HCT116 (cell line): ENCODE measurements around the gene VRK3. TPM values are rescaled to one million over a fixed set of nuclear protein-coding genes. Genes with fewer than 3 reads are reported as not detected.

Experiments
- ATAC-seq: fragments of 200-7000 bp; cut with Tn5 transposase; 2 replicates; pipeline ENCODE4 v1.9.1; 2020; ENCODE audit warnings: mild to moderate bottlenecking, moderate library complexity
- BruUV-seq: library from RNA; stranded (reverse); fragments of 400-500 nt; replicated peaks from 2 replicates; lab custom pipeline; 2021; lab: Mats Ljungman, UMichigan
- CTCF ChIA-PET: fragments of 300-600 bp; sonication (Branson Sonifier 250); formaldehyde crosslinking; loops from one replicate; lab custom pipeline; 2021; ENCODE audit warnings: antibody characterized with exemption; lab: Charles Lee
- POLR2A ChIA-PET: fragments of 300-600, 350-600 bp; sonication (Branson Sonifier 250); formaldehyde crosslinking; loops from one replicate; lab custom pipeline; 2021; ENCODE audit warnings: antibody characterized with exemption; lab: Charles Lee
- RAD21 ChIA-PET, 2 experiments: fragments of 300-600 bp; sonication (Branson Sonifier 250); formaldehyde crosslinking; loops; one replicate each; lab custom pipeline; 2023; ENCODE audit warnings: low total read pairs in 2 of 2; ENCODE audit not compliant: uncharacterized antibody in 2 of 2, unreplicated experiment in 2 of 2, low non-redundant PET in 1 of 2; lab: Charles Lee
- DNase-seq: peaks from one replicate; pipeline ENCODE4 v3.0.0-alpha.2; 2010; ENCODE audit warnings: low read depth, low spot score
- H2AFZ ChIP-seq: fragments of 200-600 bp; shearing (Covaris generic), sonication (generic); 2 replicates; pipeline ENCODE4 v1.6.1; 2017; ENCODE audit warnings: low read depth, mixed run types, mixed read lengths, antibody characterized with exemption, low read length; ENCODE audit not compliant: poor library complexity, severe bottlenecking
- H3K27ac ChIP-seq: 2 replicates; pipeline ENCODE4 v1.5.1; 2012; ENCODE audit warnings: low read depth, low read length
- H3K27me3 ChIP-seq: fragments of 200-600 bp; sonication (generic); 2 replicates; pipeline ENCODE4 v1.6.1; 2016; ENCODE audit warnings: mixed run types, low read length, mixed read lengths; ENCODE audit not compliant: insufficient read depth
- H3K36me3 ChIP-seq, 2 experiments: fragments of 200-500 bp in 1 of 2; fragments of 200-600 bp in 1 of 2; sonication (Bioruptor generic) in 1 of 2; sonication (generic) in 1 of 2; 2 replicates each; pipeline versions ENCODE4 v1.5.1 to v1.6.1; 2014 to 2016; ENCODE audit warnings: low read length in 2 of 2, inconsistent platforms in 1 of 2, mixed read lengths in 1 of 2, mixed run types in 1 of 2; ENCODE audit not compliant: insufficient read depth in 2 of 2, control insufficient read depth in 1 of 2
- H3K4me1 ChIP-seq, 2 experiments: fragments of 200-600 bp in 1 of 2; sonication (generic) in 1 of 2; 2 replicates each; pipeline versions ENCODE4 v1.5.1 to v1.6.1; 2012 to 2017; ENCODE audit warnings: low read length in 2 of 2, inconsistent platforms in 1 of 2, mild to moderate bottlenecking in 1 of 2, mixed read lengths in 1 of 2, mixed run types in 1 of 2, moderate library complexity in 1 of 2; ENCODE audit not compliant: insufficient read depth in 2 of 2, control insufficient read depth in 1 of 2
- H3K4me2 ChIP-seq: fragments of 200-600 bp; sonication (generic); 2 replicates; pipeline ENCODE4 v1.6.1; 2017; ENCODE audit warnings: mixed run types, low read length, mixed read lengths
- H3K4me3 ChIP-seq, 2 experiments: fragments of 200-600 bp in 1 of 2; sonication (generic) in 1 of 2; replicated peaks in 1 of 2; 2 replicates each; pipeline ENCODE4 v1.5.1; 2011 to 2016; ENCODE audit warnings: low read length in 2 of 2, control low read depth in 1 of 2, low read depth in 1 of 2, mild to moderate bottlenecking in 1 of 2, mixed read lengths in 1 of 2, mixed run types in 1 of 2
- H3K79me2 ChIP-seq: fragments of 200-600 bp; sonication (generic); 2 replicates; pipeline ENCODE4 v1.6.1; 2017; ENCODE audit warnings: mild to moderate bottlenecking, mixed run types, low read length, moderate library complexity, mixed read lengths; ENCODE audit not compliant: insufficient read depth
- H3K9ac ChIP-seq: fragments of 200-600 bp; sonication (generic); 2 replicates; pipeline ENCODE4 v1.6.1; 2016; ENCODE audit warnings: low read length, mixed read lengths
- H3K9me2 ChIP-seq: fragments of 200-600 bp; sonication (generic), shearing (Covaris generic); 2 replicates; pipeline ENCODE4 v1.6.1; 2017; ENCODE audit warnings: mixed run types, mild to moderate bottlenecking, moderate library complexity; ENCODE audit not compliant: insufficient read depth
- H3K9me3 ChIP-seq, 2 experiments: fragments of 200-500 bp in 1 of 2; fragments of 200-600 bp in 1 of 2; sonication (Bioruptor generic) in 1 of 2; sonication (generic) in 1 of 2; 2 replicates each; pipeline ENCODE4 v1.6.1; 2014 to 2017; ENCODE audit warnings: low read length in 2 of 2, mixed read lengths in 2 of 2, inconsistent platforms in 1 of 2, low read depth in 1 of 2, mild to moderate bottlenecking in 1 of 2, mixed run types in 1 of 2, moderate library complexity in 1 of 2; ENCODE audit not compliant: control insufficient read depth in 1 of 2, insufficient read depth in 1 of 2
- H4K20me1 ChIP-seq: fragments of 200-600 bp; sonication (generic), shearing (Covaris generic); 2 replicates; pipeline ENCODE4 v1.6.1; 2017; ENCODE audit warnings: mixed run types, mild to moderate bottlenecking, moderate library complexity; ENCODE audit not compliant: insufficient read depth
- ATF3 ChIP-seq: IDR thresholded peaks from 2 replicates; pipeline ENCODE4 v1.6.1; 2012
- CEBPB ChIP-seq: IDR thresholded peaks from 2 replicates; pipeline ENCODE4 v1.6.1; 2012; ENCODE audit warnings: low read depth
- CTCF ChIP-seq, 3 experiments: fragments of 200-600 bp in 1 of 3; sonication (generic) in 1 of 3; IDR thresholded peaks in 2 of 3; conservative IDR thresholded peaks in 1 of 3; 2 replicates each; pipeline ENCODE4 v1.5.1; 2012 to 2017; ENCODE audit warnings: low read depth in 2 of 3, low read length in 2 of 3, antibody characterized with exemption in 1 of 3, borderline replicate concordance in 1 of 3, control low read depth in 1 of 3, mild to moderate bottlenecking in 1 of 3, mixed read lengths in 1 of 3, mixed run types in 1 of 3, moderate library complexity in 1 of 3; ENCODE audit not compliant: insufficient read depth in 1 of 3
- ELF1 ChIP-seq: IDR thresholded peaks from 2 replicates; pipeline ENCODE4 v1.6.1; 2012; ENCODE audit warnings: low read depth, borderline replicate concordance
- EZH2phosphoT487 ChIP-seq: fragments of 200-600 bp; IDR thresholded peaks from 2 replicates; pipeline ENCODE4 v1.6.1; 2018; ENCODE audit warnings: antibody characterized with exemption, borderline replicate concordance
- FOSL1 ChIP-seq: IDR thresholded peaks from 2 replicates; pipeline ENCODE4 v1.6.1; 2012; ENCODE audit warnings: low read depth
- JUND ChIP-seq: IDR thresholded peaks from 2 replicates; pipeline ENCODE4 v1.6.1; 2012
- POLR2A ChIP-seq: IDR thresholded peaks from 2 replicates; pipeline ENCODE4 v1.7.0; 2011; ENCODE audit warnings: borderline replicate concordance; ENCODE audit not compliant: insufficient read depth, insufficient read length; ENCODE audit errors: extremely low read depth
- POLR2AphosphoS5 ChIP-seq: IDR thresholded peaks from 2 replicates; pipeline ENCODE4 v1.6.1; 2011; ENCODE audit warnings: mild to moderate bottlenecking, low read depth, low read length, moderate library complexity
- RAD21 ChIP-seq: IDR thresholded peaks from 2 replicates; pipeline ENCODE4 v1.6.1; 2012; ENCODE audit warnings: low read depth, mild to moderate bottlenecking
- REST ChIP-seq: IDR thresholded peaks from 2 replicates; pipeline ENCODE4 v1.6.1; 2012; ENCODE audit warnings: low read depth
- SIN3A ChIP-seq: IDR thresholded peaks from 2 replicates; pipeline ENCODE4 v1.6.1; 2012; ENCODE audit warnings: low read depth
- SP1 ChIP-seq: IDR thresholded peaks from 2 replicates; pipeline ENCODE4 v1.6.1; 2012; ENCODE audit warnings: low read depth
- SRF ChIP-seq: IDR thresholded peaks from 2 replicates; pipeline ENCODE4 v1.6.1; 2012; ENCODE audit warnings: low read depth
- TCF7L2 ChIP-seq: IDR thresholded peaks from 2 replicates; pipeline ENCODE4 v1.7.0; 2011; ENCODE audit warnings: borderline replicate concordance, inconsistent platforms; ENCODE audit not compliant: insufficient read depth, insufficient read length; ENCODE audit errors: extremely low read depth
- YY1 ChIP-seq: IDR thresholded peaks from 2 replicates; pipeline ENCODE4 v1.6.1; 2011; ENCODE audit warnings: low read length, low read depth, moderate library complexity, mild to moderate bottlenecking; ENCODE audit not compliant: insufficient replicate concordance; ENCODE audit errors: extremely low read depth
- ZBTB33 ChIP-seq: IDR thresholded peaks from 2 replicates; pipeline ENCODE4 v1.6.1; 2011; ENCODE audit warnings: mild to moderate bottlenecking, low read length, moderate library complexity; ENCODE audit not compliant: insufficient replicate concordance; ENCODE audit errors: extremely low read depth
- ZNF274 ChIP-seq: fragments of 200-500 bp; sonication (Bioruptor generic); IDR thresholded peaks from 2 replicates; pipeline ENCODE4 v1.6.1; 2014; ENCODE audit warnings: mild to moderate bottlenecking, low read depth, low read length, inconsistent platforms
- intact Hi-C: fragments of 100-400 bp; cut with micrococcal nuclease; formaldehyde crosslinking; loops from 2 replicates; pipeline ENCODE4 v1.10.0; 2022
- total RNA-seq: library from RNA; stranded (reverse); gene quantifications from one replicate; pipeline ENCODE4 v1.2.1, GENCODE V29; 2021; ENCODE audit not compliant: unreplicated experiment

VRK3 gene
- total RNA-seq, 1 experiment from 2014 or later: 44.0 TPM

- 0 out of 4 replicates have a peak, but pooled peaks cover 0 to 7% of the 10 kb centered on the region in 2 experiments for H3K4me1 ChIP-seq
- H3K9me3 ChIP-seq: no peaks in the 10 kb centered on the region
- RAD21 ChIA-PET: no interaction called here
- no TSS peak for BruUV-seq
- no peak overlapping the region for H3K9ac ChIP-seq
- H3K36me3 ChIP-seq: no peaks in the 10 kb centered on the region
- ATAC-seq (no peak), DNase-seq (no peak)
- H3K79me2 ChIP-seq: no peaks in the 10 kb centered on the region
- H3K9me2 ChIP-seq: no peaks in the 10 kb centered on the region
- no peak overlapping the region for H3K4me3 ChIP-seq
- no peaks in the 10 kb centered on the region for H3K27me3 ChIP-seq
- H2AFZ ChIP-seq: no peak overlapping the region
- CTCF ChIA-PET: no interaction called here
- H4K20me1 ChIP-seq: no peaks in the 10 kb centered on the region
- no peak for TF ChIP-seq REST
- TF ChIP-seq ZNF274: no peak
- no peak for TF ChIP-seq SRF
- no peak for TF ChIP-seq JUND
- TF ChIP-seq YY1: no peak
- TF ChIP-seq ATF3: no peak
- TF ChIP-seq ZBTB33: no peak
- TF ChIP-seq POLR2A: no peak
- no peak for TF ChIP-seq POLR2AphosphoS5
- no peak for TF ChIP-seq SIN3A
- no peak for TF ChIP-seq SP1
- TF ChIP-seq CEBPB: no peak
- TF ChIP-seq RAD21: no peak
- TF ChIP-seq ELF1: no peak
- TF ChIP-seq TCF7L2: no peak
- no peak for TF ChIP-seq EZH2phosphoT487
- no peak for TF ChIP-seq CTCF (IDR thresholded peaks at IDR 0.05 in 2 of 3, conservative IDR thresholded peaks at IDR 0.05 in 1 of 3; ENCODE audit: borderline replicate concordance in 1 of 3, insufficient read depth in 1 of 3, low read depth in 2 of 3, low read length in 2 of 3)
- no peak for TF ChIP-seq FOSL1
- TF ChIP-seq, all 23 proteins: peak for 0
- Histone ChIP-seq H3K27ac (no peak overlapping the region), H3K4me2 (no peak overlapping the region)
- POLR2A ChIA-PET: no interaction called here
- intact Hi-C loops: no loop called here
Measured at GRCh38 chr19:49956115-49956495, 69.1 kb downstream of the VRK3 start.
